SU-DHL-6 (cell line): ENCODE measurements around the gene FRMPD1.

Experiments used
- H2AFZ ChIP-seq: fragments of 200-600 bp; sonication (generic); 2 replicates; pipeline ENCODE4 v1.6.1; 2014; ENCODE audit warnings: low read depth, mild to moderate bottlenecking, moderate library complexity, mixed read lengths, antibody characterized with exemption, low read length; ENCODE audit not compliant: severe bottlenecking
- H3F3A ChIP-seq: fragments of 200-600 bp; shearing (Covaris generic); 2 replicates; pipeline ENCODE4 v1.6.0; 2016; ENCODE audit warnings: antibody characterized with exemption, mild to moderate bottlenecking; ENCODE audit not compliant: insufficient read depth
- H3K27ac ChIP-seq: fragments of 200-600 bp; sonication (generic); 2 replicates; pipeline ENCODE4 v1.5.1; 2016; ENCODE audit warnings: low read depth, mild to moderate bottlenecking, low read length, moderate library complexity, mixed read lengths
- H3K27me3 ChIP-seq: fragments of 200-600 bp; sonication (generic), shearing (Covaris generic); 2 replicates; pipeline ENCODE4 v1.6.0; 2014; ENCODE audit warnings: mild to moderate bottlenecking, low read length
- H3K36me3 ChIP-seq: fragments of 200-600 bp; sonication (generic); 2 replicates; pipeline ENCODE4 v1.6.1; 2014; ENCODE audit warnings: mild to moderate bottlenecking, low read length, mixed read lengths
- H3K4me2 ChIP-seq: fragments of 300-600, 200-600 bp; shearing (Covaris generic), sonication (generic); 2 replicates; pipeline ENCODE4 v1.6.0; 2014; ENCODE audit warnings: low read length, low read depth, mild to moderate bottlenecking; ENCODE audit not compliant: poor library complexity, severe bottlenecking
- H3K4me3 ChIP-seq: fragments of 200-600 bp; sonication (generic); 2 replicates; pipeline ENCODE4 v1.5.1; 2014; ENCODE audit warnings: antibody characterized with exemption, low read length, mild to moderate bottlenecking, mixed read lengths; ENCODE audit not compliant: insufficient read depth, poor library complexity, severe bottlenecking
- H3K79me2 ChIP-seq: fragments of 200-600 bp; sonication (generic); 2 replicates; pipeline ENCODE4 v1.6.1; 2014; ENCODE audit warnings: mild to moderate bottlenecking, low read length, moderate library complexity; ENCODE audit not compliant: insufficient read depth
- H3K9ac ChIP-seq: fragments of 200-600 bp; sonication (generic); 2 replicates; pipeline ENCODE4 v1.7.0; 2014; ENCODE audit warnings: mild to moderate bottlenecking, low read length
- H3K9me2 ChIP-seq: fragments of 200-600 bp; sonication (generic); replicated peaks from 2 replicates; pipeline ENCODE4 v1.6.1; 2014; ENCODE audit warnings: low read length; ENCODE audit not compliant: insufficient read depth
- H3K9me3 ChIP-seq: fragments of 200-600 bp; sonication (generic); 2 replicates; pipeline ENCODE4 v1.6.1; 2014; ENCODE audit warnings: low read length, mixed read lengths; ENCODE audit not compliant: insufficient read depth
- H4K20me1 ChIP-seq: fragments of 200-600 bp; sonication (generic); 2 replicates; pipeline ENCODE4 v1.6.1; 2014; ENCODE audit warnings: low read depth, mild to moderate bottlenecking, antibody characterized with exemption, low read length, moderate library complexity, mixed read lengths
- CTCF ChIP-seq: fragments of 200-600 bp; sonication (generic); IDR thresholded peaks from one replicate; pipeline ENCODE4 v1.5.1; 2017; ENCODE audit warnings: antibody characterized with exemption, mild to moderate bottlenecking, low read length, moderate library complexity; ENCODE audit not compliant: insufficient read depth, poor library complexity, severe bottlenecking
- EZH2phosphoT487 ChIP-seq: fragments of 200-600 bp; sonication (generic), shearing (Covaris generic); conservative IDR thresholded peaks from 2 replicates; pipeline ENCODE4 v1.6.1; 2018; ENCODE audit warnings: mild to moderate bottlenecking, antibody characterized with exemption, low read length, moderate library complexity, mixed read lengths

FRMPD1 gene

GRCh38 chr9:37796232-37796631, 145.5 kb downstream of the FRMPD1 start:
- no peaks in the 10 kb centered on the region for H3K9me3 ChIP-seq
- no peaks in the 10 kb centered on the region for H3K36me3 ChIP-seq
- H3K4me3 ChIP-seq, result no peak overlapping the region
- H3K27ac ChIP-seq, result no peak overlapping the region
- no peaks in the 10 kb centered on the region for H3K27me3 ChIP-seq
- no peaks in the 10 kb centered on the region for H4K20me1 ChIP-seq
- no peaks in the 10 kb centered on the region for H3K9me2 ChIP-seq
- H3K4me2 ChIP-seq, result no peak overlapping the region
- no peak overlapping the region for H3K9ac ChIP-seq
- peaks cover 5% of the 10 kb centered on the region; the same call in 1 of the 2 replicates for H3K79me2 ChIP-seq
- TF ChIP-seq EZH2phosphoT487, result no peak
- TF ChIP-seq CTCF, result no peak
- H2AFZ ChIP-seq, result no peak overlapping the region
- no peaks in the 10 kb centered on the region for H3F3A ChIP-seq
